Smooth muscle cell (in vitro differentiated cells): ENCODE data around the gene GHDC. TPM values are rescaled to one million over a fixed set of nuclear protein-coding genes. Genes with fewer than 3 reads are reported as not detected.
"Not testable (repeated sequence)": the region's sequence is repeated elsewhere in the genome, so short reads cannot be mapped to it uniquely, and the experiment has no call there.

Experiments used
- DNase-seq: peaks from one replicate; lab custom pipeline; 2025; ENCODE audit not compliant: unreplicated experiment; lab: John Stamatoyannopoulos, UW
- H2AFZ ChIP-seq: fragments of 200-600 bp; sonication (generic); 2 replicates; pipeline ENCODE4 v1.6.0; 2016; ENCODE audit warnings: antibody characterized with exemption, low read depth, mild to moderate bottlenecking
- H3F3A ChIP-seq: fragments of 200-600 bp; sonication (generic); 2 replicates; pipeline ENCODE4 v1.6.0; 2017; ENCODE audit warnings: antibody characterized with exemption, low read depth
- H3K27ac ChIP-seq: fragments of 200-600 bp; sonication (generic); 2 replicates; pipeline ENCODE4 v1.5.1; 2016; ENCODE audit warnings: low read depth, mild to moderate bottlenecking
- H3K27me3 ChIP-seq: fragments of 200-600 bp; sonication (generic); 2 replicates; pipeline ENCODE4 v1.6.1; 2016; ENCODE audit warnings: low read depth, mild to moderate bottlenecking
- H3K36me3 ChIP-seq: fragments of 200-600 bp; sonication (generic); 2 replicates; pipeline ENCODE4 v1.5.1; 2016; ENCODE audit warnings: low read depth
- H3K4me1 ChIP-seq: fragments of 200-600 bp; sonication (generic); 2 replicates; pipeline ENCODE4 v1.5.1; 2016; ENCODE audit warnings: low read depth
- H3K4me2 ChIP-seq: fragments of 200-600 bp; sonication (generic); 2 replicates; pipeline ENCODE4 v1.6.0; 2016; ENCODE audit warnings: mild to moderate bottlenecking
- H3K4me3 ChIP-seq: fragments of 200-600 bp; sonication (generic); 2 replicates; pipeline ENCODE4 v1.5.1; 2016; ENCODE audit warnings: mild to moderate bottlenecking
- H3K79me2 ChIP-seq: fragments of 200-600 bp; sonication (generic); 2 replicates; pipeline ENCODE4 v1.6.0; 2016; ENCODE audit warnings: low read depth, mild to moderate bottlenecking
- H3K9ac ChIP-seq: fragments of 200-600 bp; sonication (generic); 2 replicates; pipeline ENCODE4 v1.6.0; 2016; ENCODE audit warnings: low read depth
- H3K9me3 ChIP-seq: fragments of 200-600 bp; sonication (generic); replicated peaks from 2 replicates; pipeline ENCODE4 v1.5.1; 2016; ENCODE audit warnings: low read depth
- H4K20me1 ChIP-seq: fragments of 200-600 bp; sonication (generic); 2 replicates; pipeline ENCODE4 v1.6.0; 2016; ENCODE audit warnings: low read depth
- WGBS: methylation state at CpG from one replicate; pipeline ENCODE4 v1.1.7; 2016; ENCODE audit warnings: low lambda C conversion rate; 5-methylcytosine and 5-hydroxymethylcytosine counted together
- polyA plus RNA-seq: library from polyadenylated mRNA; unstranded; fragments of >200 nt; fragmentation: Nextera tagmentation; extraction: Ambion mirVana; gene quantifications from 2 replicates; pipeline ENCODE4 v1.2.1, GENCODE V29; 2016
- total RNA-seq: library from RNA; depleted of rRNA; stranded (reverse); fragments of >200 nt; gene quantifications from 2 replicates; pipeline ENCODE4 v1.2.3, GENCODE V29; 2014
- TF ChIP-seq, protein P1 (sequence below): fragments of 200-600 bp; sonication (generic); IDR thresholded peaks from 2 replicates; pipeline ENCODE4 v1.5.1; 2017; ENCODE audit warnings: borderline replicate concordance, mild to moderate bottlenecking, antibody characterized with exemption; ENCODE audit not compliant: insufficient read depth, poor library complexity, severe bottlenecking

The GHDC gene
- total and polyA plus RNA-seq, 2 experiments from 2014 or later, result 4.8 to 11.5 TPM

DNA sequence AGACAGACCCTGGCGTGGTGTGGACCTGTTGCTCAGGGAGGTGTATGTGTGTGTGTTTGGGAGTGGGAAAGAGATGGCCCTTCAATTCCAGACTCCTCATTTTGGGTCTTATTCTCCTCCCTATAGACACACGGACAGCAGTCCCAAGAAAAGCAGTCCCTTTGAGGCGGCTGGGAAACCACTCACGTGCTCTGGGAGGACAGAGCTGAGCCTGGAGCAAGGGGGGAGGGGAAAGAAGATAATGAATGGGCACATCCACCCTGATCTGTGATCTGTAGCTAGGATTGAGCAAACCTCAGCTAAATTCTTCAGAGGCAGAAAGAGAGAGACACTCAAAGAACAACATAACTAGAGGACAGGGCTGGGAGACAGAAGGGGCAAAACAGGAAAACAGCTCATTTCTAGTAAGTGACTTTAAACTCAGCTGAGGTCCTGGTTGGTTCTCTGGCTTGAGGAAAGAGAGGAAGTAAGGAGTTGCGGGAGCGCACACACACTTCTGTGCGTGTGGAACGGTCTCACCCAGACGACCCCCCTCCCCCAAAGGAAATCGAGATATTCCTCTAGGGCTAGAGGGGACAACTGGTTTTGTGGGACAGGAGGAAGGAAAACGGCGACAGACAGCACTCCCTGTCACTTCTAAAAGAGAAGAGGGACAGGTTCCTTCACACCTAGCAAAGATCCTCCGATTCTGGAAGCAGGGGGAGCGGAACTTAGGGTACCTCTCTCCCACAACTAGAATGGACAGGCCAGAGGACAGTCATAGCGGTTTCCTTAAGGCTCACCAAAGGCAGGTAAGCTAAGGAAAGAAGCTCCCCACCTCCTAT lies 40.2 kb downstream of the GHDC start:
- no peaks in the 10 kb centered on the region for H3K9me3 ChIP-seq
- H3K4me3 ChIP-seq, result peak overlapping the region; percentile 86
- 4% methylated on average over 15 of the region's 15 CpGs for WGBS
- H3K27ac ChIP-seq, result peak overlapping the region; percentile 74
- TF ChIP-seq, protein P1, sequence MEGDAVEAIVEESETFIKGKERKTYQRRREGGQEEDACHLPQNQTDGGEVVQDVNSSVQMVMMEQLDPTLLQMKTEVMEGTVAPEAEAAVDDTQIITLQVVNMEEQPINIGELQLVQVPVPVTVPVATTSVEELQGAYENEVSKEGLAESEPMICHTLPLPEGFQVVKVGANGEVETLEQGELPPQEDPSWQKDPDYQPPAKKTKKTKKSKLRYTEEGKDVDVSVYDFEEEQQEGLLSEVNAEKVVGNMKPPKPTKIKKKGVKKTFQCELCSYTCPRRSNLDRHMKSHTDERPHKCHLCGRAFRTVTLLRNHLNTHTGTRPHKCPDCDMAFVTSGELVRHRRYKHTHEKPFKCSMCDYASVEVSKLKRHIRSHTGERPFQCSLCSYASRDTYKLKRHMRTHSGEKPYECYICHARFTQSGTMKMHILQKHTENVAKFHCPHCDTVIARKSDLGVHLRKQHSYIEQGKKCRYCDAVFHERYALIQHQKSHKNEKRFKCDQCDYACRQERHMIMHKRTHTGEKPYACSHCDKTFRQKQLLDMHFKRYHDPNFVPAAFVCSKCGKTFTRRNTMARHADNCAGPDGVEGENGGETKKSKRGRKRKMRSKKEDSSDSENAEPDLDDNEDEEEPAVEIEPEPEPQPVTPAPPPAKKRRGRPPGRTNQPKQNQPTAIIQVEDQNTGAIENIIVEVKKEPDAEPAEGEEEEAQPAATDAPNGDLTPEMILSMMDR, result no peak
- no peaks in the 10 kb centered on the region for H3K27me3 ChIP-seq
- H3K4me2 ChIP-seq, result peak overlapping the region; percentile 93
- no peak for DNase-seq
- no peaks in the 10 kb centered on the region for H3F3A ChIP-seq
- H2AFZ ChIP-seq, result peak overlapping the region; percentile 26
- H3K36me3 ChIP-seq, result no peaks in the 10 kb centered on the region
- H3K79me2 ChIP-seq, result peaks cover 56% of the 10 kb centered on the region
- peaks cover 49% of the 10 kb centered on the region for H4K20me1 ChIP-seq
- peaks cover 6% of the 10 kb centered on the region for H3K4me1 ChIP-seq
- peak overlapping the region; percentile 96 for H3K9ac ChIP-seq

DNA sequence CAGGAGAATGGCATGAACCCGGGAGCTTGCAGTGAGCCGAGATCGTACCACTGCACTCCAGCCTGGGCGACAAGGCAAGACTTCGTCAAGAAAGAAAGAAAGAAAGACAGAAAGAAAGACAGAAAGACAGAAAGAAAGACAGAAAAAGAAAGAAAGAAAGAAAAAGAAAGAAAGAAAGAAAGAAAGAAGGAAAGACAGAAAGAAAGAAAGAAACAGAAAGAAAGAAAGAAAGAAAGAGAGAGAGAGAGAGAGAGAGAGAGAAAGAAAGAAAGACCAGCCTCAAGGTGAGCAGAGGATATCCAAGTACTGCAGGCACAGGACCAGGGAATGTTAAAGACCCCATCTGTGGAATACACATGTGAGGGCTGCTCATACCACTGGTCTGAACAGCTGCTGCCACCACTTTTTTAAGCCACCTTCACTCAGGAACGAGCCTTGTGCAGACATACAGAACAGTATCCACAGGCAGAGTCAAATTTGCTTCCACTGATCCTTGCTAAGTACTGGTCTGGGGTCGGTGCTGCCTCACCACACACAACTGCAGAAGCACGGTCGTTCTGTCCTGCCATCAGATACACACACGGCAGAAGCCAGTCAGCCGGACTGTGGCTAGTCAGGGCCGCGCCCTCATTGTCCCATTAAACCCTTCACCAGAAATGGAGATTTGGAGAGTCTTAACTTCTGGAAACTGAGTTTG lies 47.2 kb downstream of the GHDC start:
- 92% methylated on average over 13 of the region's 13 CpGs for whole genome bisulfite sequencing
- Histone ChIP-seq H3K4me1 (no peaks in the 10 kb centered on the region), H3K9me3 (no peaks in the 10 kb centered on the region), H3K36me3 (no peaks in the 10 kb centered on the region), H4K20me1 (peaks cover 98% of the 10 kb centered on the region), H3K79me2 (peaks cover 86% of the 10 kb centered on the region), H3K4me2 (no peak overlapping the region), H3K27me3 (no peaks in the 10 kb centered on the region), H3K4me3 (no peak overlapping the region), H3K27ac (no peak overlapping the region), H2AFZ (no peak overlapping the region), H3K9ac (no peak overlapping the region), H3F3A (peaks cover 10% of the 10 kb centered on the region)
- TF ChIP-seq, protein P1, result no peak
- no peak for DNase-seq

DNA sequence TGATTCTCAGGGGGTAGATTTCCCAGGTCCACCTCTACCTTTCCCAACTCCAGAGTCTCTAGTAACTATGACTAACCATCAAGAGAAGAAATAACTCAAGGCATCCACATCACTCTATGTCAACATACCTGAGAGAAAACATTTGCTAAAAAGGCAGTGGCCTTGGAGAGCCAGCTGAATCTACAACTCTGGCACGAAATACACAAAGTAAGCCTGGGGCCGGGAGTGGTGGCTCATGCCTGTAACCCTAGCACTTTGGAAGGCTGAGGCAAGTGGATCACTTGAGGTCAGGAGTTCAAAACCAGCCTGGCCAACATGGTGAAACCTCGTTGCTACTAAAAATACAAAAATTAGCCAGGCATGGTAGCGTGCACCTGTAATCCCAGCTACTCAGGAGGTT lies 51.2 kb downstream of the GHDC start:
- H3K4me3 ChIP-seq, H3K9ac ChIP-seq, DNase-seq, H3K27me3 ChIP-seq, H2AFZ ChIP-seq, H3K4me1 ChIP-seq, H3K4me2 ChIP-seq, H3K36me3 ChIP-seq, H3K9me3 ChIP-seq: not testable (repeated sequence)
- peaks cover 16% of the 10 kb centered on the region for H3F3A ChIP-seq
- H3K27ac ChIP-seq, result peak overlapping the region; percentile 77
- H3K79me2 ChIP-seq, result peaks cover 83% of the 10 kb centered on the region
- 92% methylated on average over 4 of the region's 4 CpGs for WGBS
- peaks cover 97% of the 10 kb centered on the region for H4K20me1 ChIP-seq

DNA sequence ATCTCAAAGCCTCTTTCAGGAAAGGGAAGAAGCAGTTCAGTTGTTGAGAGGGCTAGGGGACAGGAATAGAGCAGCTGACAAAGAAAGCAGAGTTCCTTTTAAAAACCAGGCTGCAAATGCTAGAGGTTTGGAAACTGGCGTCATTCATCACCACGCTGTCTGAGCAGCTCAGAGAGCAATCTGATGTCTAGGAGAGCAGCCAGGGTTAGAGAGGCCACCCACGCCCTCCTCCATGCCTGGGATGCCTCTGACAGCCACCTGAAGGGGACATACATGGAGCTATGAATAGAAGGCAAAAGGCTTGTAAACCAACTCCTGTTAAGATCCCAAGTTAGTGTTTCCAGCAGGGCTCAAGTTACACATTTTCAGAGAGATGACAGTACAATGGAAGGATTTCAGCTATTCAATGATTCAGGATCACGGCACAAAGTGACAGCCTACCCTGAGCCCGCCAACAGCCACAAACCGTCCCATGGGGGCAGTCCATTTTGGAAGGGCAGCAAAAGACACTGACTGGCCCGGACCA lies 51.9 kb downstream of the GHDC start:
- Histone ChIP-seq H3K4me2 (peak overlapping the region; percentile 42), H3K27me3 (no peaks in the 10 kb centered on the region), H3K4me3 (no peak overlapping the region), H3K27ac (peak overlapping the region; percentile 77), H2AFZ (no peak overlapping the region), H3K4me1 (no peaks in the 10 kb centered on the region), H3K36me3 (no peaks in the 10 kb centered on the region), H4K20me1 (peaks cover 97% of the 10 kb centered on the region), H3K9me3 (no peaks in the 10 kb centered on the region), H3K9ac (no peak overlapping the region), H3F3A (peaks cover 14% of the 10 kb centered on the region), H3K79me2 (peaks cover 84% of the 10 kb centered on the region)
- TF ChIP-seq, protein P1, result no peak
- DNase-seq, result no peak
- 57% methylated on average over 7 of the region's 7 CpGs for WGBS
